Smooth muscle cell (in vitro differentiated cells): ENCODE results near the gene CAD. TPM values are rescaled to one million over a fixed set of nuclear protein-coding genes. Genes with fewer than 3 reads are reported as not detected.

Experiments
- DNase-seq: peaks from one replicate; lab custom pipeline; 2025; ENCODE audit not compliant: unreplicated experiment; lab: John Stamatoyannopoulos, UW
- H2AFZ ChIP-seq: fragments of 200-600 bp; sonication (generic); 2 replicates; pipeline ENCODE4 v1.6.0; 2016; ENCODE audit warnings: antibody characterized with exemption, low read depth, mild to moderate bottlenecking
- H3F3A ChIP-seq: fragments of 200-600 bp; sonication (generic); 2 replicates; pipeline ENCODE4 v1.6.0; 2017; ENCODE audit warnings: antibody characterized with exemption, low read depth
- H3K27ac ChIP-seq: fragments of 200-600 bp; sonication (generic); 2 replicates; pipeline ENCODE4 v1.5.1; 2016; ENCODE audit warnings: low read depth, mild to moderate bottlenecking
- H3K27me3 ChIP-seq: fragments of 200-600 bp; sonication (generic); 2 replicates; pipeline ENCODE4 v1.6.1; 2016; ENCODE audit warnings: low read depth, mild to moderate bottlenecking
- H3K36me3 ChIP-seq: fragments of 200-600 bp; sonication (generic); 2 replicates; pipeline ENCODE4 v1.5.1; 2016; ENCODE audit warnings: low read depth
- H3K4me1 ChIP-seq: fragments of 200-600 bp; sonication (generic); 2 replicates; pipeline ENCODE4 v1.5.1; 2016; ENCODE audit warnings: low read depth
- H3K4me2 ChIP-seq: fragments of 200-600 bp; sonication (generic); 2 replicates; pipeline ENCODE4 v1.6.0; 2016; ENCODE audit warnings: mild to moderate bottlenecking
- H3K4me3 ChIP-seq: fragments of 200-600 bp; sonication (generic); 2 replicates; pipeline ENCODE4 v1.5.1; 2016; ENCODE audit warnings: mild to moderate bottlenecking
- H3K79me2 ChIP-seq: fragments of 200-600 bp; sonication (generic); 2 replicates; pipeline ENCODE4 v1.6.0; 2016; ENCODE audit warnings: low read depth, mild to moderate bottlenecking
- H3K9ac ChIP-seq: fragments of 200-600 bp; sonication (generic); 2 replicates; pipeline ENCODE4 v1.6.0; 2016; ENCODE audit warnings: low read depth
- H3K9me3 ChIP-seq: fragments of 200-600 bp; sonication (generic); replicated peaks from 2 replicates; pipeline ENCODE4 v1.5.1; 2016; ENCODE audit warnings: low read depth
- H4K20me1 ChIP-seq: fragments of 200-600 bp; sonication (generic); 2 replicates; pipeline ENCODE4 v1.6.0; 2016; ENCODE audit warnings: low read depth
- WGBS: methylation state at CpG from one replicate; pipeline ENCODE4 v1.1.7; 2016; ENCODE audit warnings: low lambda C conversion rate; 5-methylcytosine and 5-hydroxymethylcytosine counted together
- polyA plus RNA-seq: library from polyadenylated mRNA; unstranded; fragments of >200 nt; fragmentation: Nextera tagmentation; extraction: Ambion mirVana; gene quantifications from 2 replicates; pipeline ENCODE4 v1.2.1, GENCODE V29; 2016
- total RNA-seq: library from RNA; depleted of rRNA; stranded (reverse); fragments of >200 nt; gene quantifications from 2 replicates; pipeline ENCODE4 v1.2.3, GENCODE V29; 2014
- TF ChIP-seq, protein P1 (sequence below): fragments of 200-600 bp; sonication (generic); IDR thresholded peaks from 2 replicates; pipeline ENCODE4 v1.5.1; 2017; ENCODE audit warnings: borderline replicate concordance, mild to moderate bottlenecking, antibody characterized with exemption; ENCODE audit not compliant: insufficient read depth, poor library complexity, severe bottlenecking

The CAD gene
- total and polyA plus RNA-seq, 2 experiments from 2014 or later, result 20.3 to 34.3 TPM

DNA sequence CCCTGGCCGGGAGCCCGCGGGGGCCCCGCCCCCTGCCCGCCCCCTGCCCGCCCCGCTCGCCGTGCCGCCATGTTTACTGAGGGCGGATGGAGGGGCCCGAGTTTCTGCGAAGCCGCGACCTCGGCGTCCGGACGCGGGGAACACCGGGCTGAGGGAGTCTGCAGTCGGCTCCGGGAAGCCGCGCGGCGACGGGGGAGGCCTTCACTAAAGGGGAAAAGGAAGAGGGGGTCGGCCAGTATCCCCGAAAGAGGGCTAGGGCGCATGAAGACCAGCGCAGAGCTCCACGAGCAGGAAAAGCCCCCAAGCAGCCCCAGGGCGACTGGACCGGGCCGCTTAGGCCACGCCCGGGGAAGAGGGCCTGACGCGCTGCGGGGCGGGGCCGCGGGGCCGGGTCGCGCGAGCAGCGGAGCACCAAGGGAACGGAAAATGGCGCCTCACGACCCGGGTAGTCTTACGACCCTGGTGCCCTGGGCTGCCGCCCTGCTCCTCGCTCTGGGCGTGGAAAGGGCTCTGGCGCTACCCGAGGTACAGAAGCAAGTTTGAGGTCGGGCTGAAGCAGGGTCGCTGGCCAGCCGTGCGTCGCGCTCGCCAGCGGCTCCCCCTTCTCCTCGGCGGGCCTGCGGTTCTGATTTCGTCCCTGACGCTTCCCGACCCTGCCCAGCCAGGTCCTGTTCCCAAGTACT is 5.1 kb upstream of the CAD start, which contains the start of the genes ATRAID and SLC5A6:
Gene ATRAID, plus strand, starts transcription at position 99 of the 683 bp plus-strand sequence. Its CDS starts 328 bp downstream, at position 427.
Gene SLC5A6, minus strand, starts transcription at position 326 of the 683 bp plus-strand sequence. CDS start 4,618 bp downstream, outside the sequence.
- Histone ChIP-seq H3F3A (peaks cover 4% of the 10 kb centered on the region), H3K9me3 (no peaks in the 10 kb centered on the region), H3K27me3 (no peaks in the 10 kb centered on the region), H3K79me2 (peaks cover 11% of the 10 kb centered on the region), H2AFZ (peak within 1 kb of the TSS; percentile 87), H3K4me3 (peak within 1 kb of the TSS; percentile 94), H3K4me1 (peaks cover 15% of the 10 kb centered on the region), H4K20me1 (no peaks in the 10 kb centered on the region), H3K36me3 (no peaks in the 10 kb centered on the region), H3K9ac (peak within 1 kb of the TSS; percentile 98), H3K4me2 (peak within 1 kb of the TSS; percentile 99), H3K27ac (peak within 1 kb of the TSS; percentile 97)
- WGBS, result under 1% methylated on average over 58 of the region's 73 CpGs
- DNase-seq, result peak; percentile 88
- TF ChIP-seq, protein P1, sequence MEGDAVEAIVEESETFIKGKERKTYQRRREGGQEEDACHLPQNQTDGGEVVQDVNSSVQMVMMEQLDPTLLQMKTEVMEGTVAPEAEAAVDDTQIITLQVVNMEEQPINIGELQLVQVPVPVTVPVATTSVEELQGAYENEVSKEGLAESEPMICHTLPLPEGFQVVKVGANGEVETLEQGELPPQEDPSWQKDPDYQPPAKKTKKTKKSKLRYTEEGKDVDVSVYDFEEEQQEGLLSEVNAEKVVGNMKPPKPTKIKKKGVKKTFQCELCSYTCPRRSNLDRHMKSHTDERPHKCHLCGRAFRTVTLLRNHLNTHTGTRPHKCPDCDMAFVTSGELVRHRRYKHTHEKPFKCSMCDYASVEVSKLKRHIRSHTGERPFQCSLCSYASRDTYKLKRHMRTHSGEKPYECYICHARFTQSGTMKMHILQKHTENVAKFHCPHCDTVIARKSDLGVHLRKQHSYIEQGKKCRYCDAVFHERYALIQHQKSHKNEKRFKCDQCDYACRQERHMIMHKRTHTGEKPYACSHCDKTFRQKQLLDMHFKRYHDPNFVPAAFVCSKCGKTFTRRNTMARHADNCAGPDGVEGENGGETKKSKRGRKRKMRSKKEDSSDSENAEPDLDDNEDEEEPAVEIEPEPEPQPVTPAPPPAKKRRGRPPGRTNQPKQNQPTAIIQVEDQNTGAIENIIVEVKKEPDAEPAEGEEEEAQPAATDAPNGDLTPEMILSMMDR, result no peak

DNA sequence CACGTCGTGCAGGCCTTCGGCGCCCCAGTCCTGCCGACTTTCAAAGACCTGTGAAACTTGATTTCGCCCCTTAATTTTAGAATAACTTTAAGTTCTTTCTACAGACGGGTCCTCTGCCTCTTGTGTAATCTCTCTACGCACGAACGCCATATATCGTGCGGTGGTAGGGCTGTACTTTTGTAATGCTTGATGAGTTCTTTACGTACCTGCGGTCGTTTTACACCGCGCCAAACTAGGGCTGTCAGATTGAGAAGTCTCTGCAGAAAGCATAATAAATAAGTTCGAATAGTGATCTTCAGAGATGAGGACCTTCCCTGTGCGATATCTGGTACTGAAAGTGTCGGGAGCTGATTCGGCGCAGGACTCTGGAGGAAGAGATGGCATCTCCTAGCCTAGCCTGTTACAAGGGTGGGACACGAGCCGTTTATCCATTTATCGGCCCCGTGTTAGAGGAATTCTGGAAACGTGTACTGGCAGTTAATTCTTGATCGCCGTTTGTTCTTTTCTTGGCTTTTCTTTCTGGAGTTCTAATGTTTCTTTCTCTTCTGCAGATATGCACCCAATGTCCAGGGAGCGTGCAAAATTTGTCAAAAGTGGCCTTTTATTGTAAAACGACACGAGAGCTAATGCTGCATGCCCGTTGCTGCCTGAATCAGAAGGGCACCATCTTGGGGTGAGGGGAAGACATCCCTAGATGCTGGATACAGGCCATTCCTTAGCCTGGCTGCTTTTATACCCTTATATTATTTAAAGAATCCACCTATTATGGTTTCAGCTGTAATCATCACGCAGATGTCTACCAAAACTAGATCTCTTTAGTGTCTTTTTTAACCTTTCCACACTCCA is 4.3 kb upstream of the CAD start:
- no peaks in the 10 kb centered on the region for H4K20me1 ChIP-seq
- 11% methylated on average over 34 of the region's 34 CpGs for WGBS
- no peak for DNase-seq

DNA sequence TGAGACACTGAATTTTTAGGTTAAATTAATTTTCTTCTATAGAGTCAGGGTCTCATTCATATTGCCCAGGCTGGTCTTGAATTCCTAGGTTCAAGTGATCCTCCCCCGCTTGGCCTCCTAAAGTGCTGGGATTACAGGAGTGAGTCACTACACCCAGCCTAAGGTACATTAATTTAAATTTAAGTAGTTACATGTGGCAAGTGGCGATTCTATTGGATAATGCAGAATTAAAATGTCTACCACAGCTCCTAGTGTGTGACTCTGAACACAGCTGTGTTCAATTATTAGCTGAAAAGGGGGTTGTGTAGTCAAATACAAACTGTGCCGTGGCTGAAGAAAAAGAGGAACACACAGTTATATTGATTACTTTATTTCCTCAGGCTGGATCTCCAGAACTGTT is 2.2 kb upstream of the CAD start:
- no peak for DNase-seq
- H3K36me3 ChIP-seq, result no peaks in the 10 kb centered on the region
- no peak overlapping the region for H3K4me3 ChIP-seq
- no peak overlapping the region for H3K27ac ChIP-seq
- peaks cover 4% of the 10 kb centered on the region for H3F3A ChIP-seq
- H2AFZ ChIP-seq, result no peak overlapping the region
- peaks cover 27% of the 10 kb centered on the region for H3K4me1 ChIP-seq
- H3K79me2 ChIP-seq, result peaks cover 26% of the 10 kb centered on the region
- H3K9me3 ChIP-seq, result no peaks in the 10 kb centered on the region
- H3K4me2 ChIP-seq, result no peak overlapping the region
- no peaks in the 10 kb centered on the region for H4K20me1 ChIP-seq
- 79% methylated on average over 3 of the region's 3 CpGs for WGBS
- H3K27me3 ChIP-seq, result no peaks in the 10 kb centered on the region
- no peak overlapping the region for H3K9ac ChIP-seq
- TF ChIP-seq, protein P1, result no peak

More for the DNA sequence above, 4.3 kb upstream of the CAD start:
- peak overlapping the region; percentile 87 for H2AFZ ChIP-seq
- peak overlapping the region; percentile 94 for H3K4me3 ChIP-seq
- peaks cover 4% of the 10 kb centered on the region for H3F3A ChIP-seq
- peak overlapping the region; percentile 97 for H3K27ac ChIP-seq
- H3K79me2 ChIP-seq, result peaks cover 15% of the 10 kb centered on the region
- peaks cover 19% of the 10 kb centered on the region for H3K4me1 ChIP-seq
- TF ChIP-seq, protein P1, result no peak
- no peaks in the 10 kb centered on the region for H3K27me3 ChIP-seq
- H3K9me3 ChIP-seq, result no peaks in the 10 kb centered on the region
- peak overlapping the region; percentile 99 for H3K4me2 ChIP-seq
- H3K9ac ChIP-seq, result peak overlapping the region; percentile 98
- H3K36me3 ChIP-seq, result no peaks in the 10 kb centered on the region
